ENCODE results near the gene CLUH.

DNA sequence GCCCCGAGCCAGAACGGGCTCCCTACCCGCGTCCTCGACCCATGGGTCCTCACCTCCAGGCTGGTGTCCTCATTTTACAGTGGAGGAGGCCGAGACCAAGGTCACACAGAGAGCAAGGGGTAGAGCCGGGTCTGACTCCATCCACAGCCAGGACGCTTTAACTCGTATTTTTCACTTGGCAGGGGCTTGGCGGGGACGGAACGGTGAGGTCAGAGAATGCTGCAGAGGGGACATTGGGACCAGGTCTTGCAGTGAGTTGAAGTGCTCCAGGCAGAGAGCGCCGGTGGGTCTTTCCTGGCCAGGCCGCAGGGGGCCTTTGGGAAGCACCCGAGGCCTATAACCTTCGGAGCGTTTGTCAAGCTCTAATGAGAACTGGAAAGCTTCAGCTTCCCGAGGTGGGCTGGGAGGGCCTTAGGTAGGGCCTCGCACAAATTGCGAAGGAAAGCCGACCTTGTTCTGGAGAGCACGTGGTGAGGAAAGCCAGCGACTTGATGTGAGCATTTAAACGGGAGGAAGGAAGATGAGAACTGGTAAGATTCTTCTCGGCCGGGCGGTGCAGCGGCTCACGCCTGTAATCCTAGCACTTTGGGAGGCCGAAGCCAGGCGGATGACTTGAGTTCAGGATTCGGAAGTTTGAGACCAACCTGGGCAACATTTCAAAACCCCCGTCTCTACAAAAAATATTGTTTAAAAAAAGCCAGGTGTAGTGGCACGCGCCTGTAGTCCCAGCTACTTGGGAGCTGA lies 908 bp upstream of the CLUH start:
- TF ChIP-seq, protein P1, sequence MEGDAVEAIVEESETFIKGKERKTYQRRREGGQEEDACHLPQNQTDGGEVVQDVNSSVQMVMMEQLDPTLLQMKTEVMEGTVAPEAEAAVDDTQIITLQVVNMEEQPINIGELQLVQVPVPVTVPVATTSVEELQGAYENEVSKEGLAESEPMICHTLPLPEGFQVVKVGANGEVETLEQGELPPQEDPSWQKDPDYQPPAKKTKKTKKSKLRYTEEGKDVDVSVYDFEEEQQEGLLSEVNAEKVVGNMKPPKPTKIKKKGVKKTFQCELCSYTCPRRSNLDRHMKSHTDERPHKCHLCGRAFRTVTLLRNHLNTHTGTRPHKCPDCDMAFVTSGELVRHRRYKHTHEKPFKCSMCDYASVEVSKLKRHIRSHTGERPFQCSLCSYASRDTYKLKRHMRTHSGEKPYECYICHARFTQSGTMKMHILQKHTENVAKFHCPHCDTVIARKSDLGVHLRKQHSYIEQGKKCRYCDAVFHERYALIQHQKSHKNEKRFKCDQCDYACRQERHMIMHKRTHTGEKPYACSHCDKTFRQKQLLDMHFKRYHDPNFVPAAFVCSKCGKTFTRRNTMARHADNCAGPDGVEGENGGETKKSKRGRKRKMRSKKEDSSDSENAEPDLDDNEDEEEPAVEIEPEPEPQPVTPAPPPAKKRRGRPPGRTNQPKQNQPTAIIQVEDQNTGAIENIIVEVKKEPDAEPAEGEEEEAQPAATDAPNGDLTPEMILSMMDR (IDR thresholded peaks at IDR 0.05) = no peak
- no peak for TF ChIP-seq POLR2A (IDR thresholded peaks at IDR 0.05)

Measured in gastroesophageal sphincter (tissue), 3 donors.